GM13976 (cell line): Measurements from ENCODE around the gene SUFU.
A peak's percentile ranks its signal among the peaks of the same experiment; 100 is the strongest.

Source experiments
- DNase-seq: peaks from one replicate; pipeline ENCODE4 v3.0.0; 2012; ENCODE audit warnings: low spot score
- in situ Hi-C: fragments of 300-500 bp; cut with MboI; formaldehyde crosslinking; loops from one replicate; pipeline ENCODE4 v1.12.0; 2022; ENCODE audit warnings: low sequenced_read_pairs, mixed read lengths, inconsistent platforms; ENCODE audit not compliant: unreplicated experiment
- TF ChIP-seq, protein P1 (sequence below): IDR thresholded peaks from 2 replicates; pipeline ENCODE4 v1.5.1; 2012; ENCODE audit warnings: borderline replicate concordance, mild to moderate bottlenecking; ENCODE audit not compliant: insufficient read depth; ENCODE audit errors: extremely low read depth, missing control alignments, control extremely low read depth

Gene SUFU

DNA sequence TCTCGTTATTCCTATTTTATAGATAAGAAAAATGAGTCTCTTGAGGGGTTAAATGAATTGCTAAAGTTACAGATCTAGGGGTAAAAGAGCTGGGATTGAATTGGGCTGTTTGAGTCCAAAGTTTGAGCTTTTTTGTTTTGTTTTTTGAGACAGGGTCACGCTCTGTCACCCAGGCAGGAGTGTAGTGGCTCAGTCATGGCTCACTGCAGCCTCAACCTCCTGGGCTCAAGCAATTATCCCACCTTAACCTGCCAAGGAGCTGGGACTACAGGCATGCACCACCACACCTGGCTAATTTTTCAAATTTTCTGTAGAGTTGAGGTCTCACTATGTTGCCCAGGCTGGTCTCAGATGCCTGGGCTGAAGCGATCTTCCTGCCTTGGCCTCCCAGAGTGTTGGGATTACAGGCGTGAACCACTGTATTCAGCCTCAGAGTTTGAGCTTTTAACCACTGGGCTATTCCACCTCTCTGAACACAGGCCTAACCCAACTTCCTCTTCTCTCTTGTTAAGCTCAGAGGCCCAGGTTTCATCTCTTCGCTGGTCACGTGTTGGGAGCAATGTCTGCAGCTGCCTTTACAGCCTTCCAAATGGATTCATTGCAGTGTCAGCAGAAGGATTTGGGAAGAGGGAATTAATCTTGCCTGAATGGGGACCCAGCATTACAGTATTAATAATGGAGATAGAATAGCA, 8.0 kb downstream of the SUFU start:
- peak; percentile 69 for DNase-seq
- TF ChIP-seq, protein P1, sequence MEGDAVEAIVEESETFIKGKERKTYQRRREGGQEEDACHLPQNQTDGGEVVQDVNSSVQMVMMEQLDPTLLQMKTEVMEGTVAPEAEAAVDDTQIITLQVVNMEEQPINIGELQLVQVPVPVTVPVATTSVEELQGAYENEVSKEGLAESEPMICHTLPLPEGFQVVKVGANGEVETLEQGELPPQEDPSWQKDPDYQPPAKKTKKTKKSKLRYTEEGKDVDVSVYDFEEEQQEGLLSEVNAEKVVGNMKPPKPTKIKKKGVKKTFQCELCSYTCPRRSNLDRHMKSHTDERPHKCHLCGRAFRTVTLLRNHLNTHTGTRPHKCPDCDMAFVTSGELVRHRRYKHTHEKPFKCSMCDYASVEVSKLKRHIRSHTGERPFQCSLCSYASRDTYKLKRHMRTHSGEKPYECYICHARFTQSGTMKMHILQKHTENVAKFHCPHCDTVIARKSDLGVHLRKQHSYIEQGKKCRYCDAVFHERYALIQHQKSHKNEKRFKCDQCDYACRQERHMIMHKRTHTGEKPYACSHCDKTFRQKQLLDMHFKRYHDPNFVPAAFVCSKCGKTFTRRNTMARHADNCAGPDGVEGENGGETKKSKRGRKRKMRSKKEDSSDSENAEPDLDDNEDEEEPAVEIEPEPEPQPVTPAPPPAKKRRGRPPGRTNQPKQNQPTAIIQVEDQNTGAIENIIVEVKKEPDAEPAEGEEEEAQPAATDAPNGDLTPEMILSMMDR, result no peak
- in situ Hi-C loops, result no loop called here

DNA sequence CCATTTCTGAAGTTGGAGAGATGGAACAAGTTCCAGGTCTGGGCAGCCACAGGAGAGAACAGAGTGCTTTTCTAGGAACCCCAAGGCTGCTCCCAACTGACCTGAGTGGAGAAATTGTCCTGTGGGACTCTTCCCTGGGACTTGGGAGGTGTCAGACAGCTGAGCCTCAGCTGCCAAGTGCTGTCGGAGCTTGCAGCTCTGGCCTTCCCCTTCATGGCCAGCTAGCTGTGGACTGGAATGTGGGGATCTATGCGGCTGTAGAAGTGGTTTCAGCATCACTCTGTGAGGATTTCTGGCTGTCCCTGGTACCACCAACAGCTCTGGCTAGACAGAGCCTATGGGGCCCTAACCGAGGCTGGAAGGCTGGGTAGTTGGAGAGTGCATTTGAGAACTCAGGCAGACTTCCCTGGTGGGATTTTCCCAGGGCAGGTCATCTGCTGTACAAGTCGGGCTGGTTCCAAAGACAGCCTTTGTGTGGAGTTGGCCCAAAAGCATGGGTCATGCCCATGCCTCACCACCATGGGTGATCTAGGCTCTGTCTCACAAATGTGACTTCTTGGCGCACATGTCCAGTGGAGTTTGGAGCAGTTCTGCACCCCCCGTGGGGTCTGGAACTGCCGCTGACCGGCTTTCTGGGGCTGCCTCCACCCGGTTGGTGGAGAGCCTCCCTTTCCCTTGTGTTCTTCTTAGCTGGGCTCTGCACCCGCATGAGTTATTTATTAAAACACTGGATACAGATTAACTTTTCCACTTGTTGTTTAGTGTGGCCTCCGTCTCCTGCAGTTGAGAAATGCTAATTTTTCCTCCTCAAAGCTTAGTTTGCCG, 10.9 kb downstream of the SUFU start:
- TF ChIP-seq, protein P1, result no peak
- in situ Hi-C loops, result no loop called here
- no peak for DNase-seq

DNA sequence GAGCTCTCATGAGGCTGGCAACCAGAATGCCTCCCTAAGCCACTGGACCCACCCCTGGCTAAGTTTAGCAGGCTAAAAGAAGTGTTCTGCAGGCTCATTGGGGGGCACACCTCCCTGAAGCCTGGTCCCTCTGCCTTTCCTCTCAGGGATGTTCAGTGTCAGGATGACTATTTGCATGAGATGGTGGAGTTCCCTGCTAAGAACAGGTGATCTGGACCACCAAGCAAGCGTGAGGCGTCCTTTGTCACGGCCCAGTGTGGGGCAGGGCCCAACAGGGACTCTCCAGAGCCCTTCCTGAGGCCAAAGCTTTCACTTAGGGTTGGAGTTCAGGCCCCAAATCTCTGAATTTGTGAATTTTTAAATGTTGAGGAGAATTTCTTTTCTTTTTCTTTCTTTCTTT, 12.0 kb downstream of the SUFU start:
- TF ChIP-seq, protein P1, result no peak
- no peak for DNase-seq
- in situ Hi-C loops, result no loop called here

- DNase-seq, result no peak
- TF ChIP-seq, protein P1, result no peak
- in situ Hi-C loops, result no loop called here
These were observed 13.8 kb downstream of the SUFU start for GRCh38 chr10:102517553-102517952.

GRCh38 chr10:102519246-102519825, 15.6 kb downstream of the SUFU start:
- in situ Hi-C loops, result no loop called here
- DNase-seq, result no peak
- TF ChIP-seq, protein P1, result no peak

- in situ Hi-C loops, result no loop called here
- TF ChIP-seq, protein P1, result no peak
- no peak for DNase-seq
These were observed 19.1 kb downstream of the SUFU start for GRCh38 chr10:102522874-102523249.
